ENCODE measurements around the gene NRIP1. TPM values are rescaled to one million over a fixed set of nuclear protein-coding genes. Genes with fewer than 3 reads are reported as not detected.
"Not testable (repeated sequence)": the region's sequence is repeated elsewhere in the genome, so short reads cannot be mapped to it uniquely, and the experiment has no call there.

Gene NRIP1
- total RNA-seq, 4 donors from 2014 or later: 16.1 to 81.9 (median 36.4) TPM

GRCh38 chr21:15034126-15034853, 30.5 kb downstream of the NRIP1 start:
- Histone ChIP-seq H3K27ac (no peak overlapping the region), H3K4me3 (no peak overlapping the region), H3K9me3 (no peaks in the 10 kb centered on the region), H3K27me3 (no peaks in the 10 kb centered on the region), H3K36me3 (no peaks in the 10 kb centered on the region), H3K4me1 (peaks cover 0 to 5% of the 10 kb centered on the region in 2 donors)
- TF ChIP-seq POLR2A (IDR thresholded peaks at IDR 0.05) (no peak), CTCF (IDR thresholded peaks at IDR 0.05) (no peak)
- intact Hi-C loops (cut with DNase I; ENCODE audit: low total_unique reads): no loop called here
- DNase-seq: no peak

DNA sequence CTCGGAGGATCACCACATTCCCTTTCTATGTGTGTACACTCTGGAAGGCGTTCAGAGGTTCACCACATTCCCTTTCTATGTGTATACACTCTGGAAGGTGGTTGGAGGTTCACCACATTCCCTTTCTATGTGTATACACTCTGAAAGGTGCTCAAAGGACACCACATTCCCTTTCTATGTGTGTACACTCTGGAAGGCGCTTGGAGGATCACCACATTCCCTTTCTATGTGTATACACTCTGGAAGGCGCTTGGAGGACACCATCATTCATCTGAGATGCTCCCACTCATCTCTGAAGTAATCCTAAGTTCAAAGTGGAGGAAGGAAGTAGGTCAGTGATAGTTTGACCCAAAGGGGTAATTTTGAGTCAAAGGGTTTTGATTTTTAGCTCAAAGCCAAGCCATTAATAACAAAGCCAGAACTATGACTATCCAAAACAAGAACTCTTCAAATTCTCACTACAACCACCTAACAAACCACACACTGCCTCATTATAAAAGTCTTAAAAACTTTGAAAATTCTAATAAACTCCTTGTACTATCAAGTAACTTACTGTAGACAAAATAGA, 32.9 kb downstream of the NRIP1 start:
- Histone ChIP-seq H3K4me1 (peaks cover 0 to 5% of the 10 kb centered on the region in 2 donors), H3K36me3 (no peaks in the 10 kb centered on the region), H3K27me3 (no peaks in the 10 kb centered on the region), H3K9me3 (no peaks in the 10 kb centered on the region), H3K27ac (no peak overlapping the region), H3K4me3 (no peak overlapping the region)
- TF ChIP-seq CTCF (IDR thresholded peaks at IDR 0.05): no peak
- no peak for TF ChIP-seq POLR2A (IDR thresholded peaks at IDR 0.05)
- intact Hi-C loops (cut with DNase I; ENCODE audit: low total_unique reads): no loop called here
- no peak for DNase-seq

- intact Hi-C loops (cut with DNase I; ENCODE audit: low total_unique reads); H3K4me1 ChIP-seq; H3K27me3 ChIP-seq; DNase-seq; H3K36me3 ChIP-seq; H3K27ac ChIP-seq; H3K9me3 ChIP-seq; H3K4me3 ChIP-seq: not testable (repeated sequence)
Observed at GRCh38 chr21:15031362-15031761, 33.4 kb downstream of the NRIP1 start.

GRCh38 chr21:15030861-15031260, 33.9 kb downstream of the NRIP1 start:
- DNase-seq; H3K27ac ChIP-seq; H3K4me3 ChIP-seq; H3K9me3 ChIP-seq; H3K36me3 ChIP-seq; H3K27me3 ChIP-seq; H3K4me1 ChIP-seq; intact Hi-C loops (cut with DNase I; ENCODE audit: low total_unique reads): not testable (repeated sequence)

- TF ChIP-seq CTCF (IDR thresholded peaks at IDR 0.05): no peak
- TF ChIP-seq POLR2A (IDR thresholded peaks at IDR 0.05): no peak
- Histone ChIP-seq H3K4me3 (no peak overlapping the region), H3K4me1 (peaks cover 0 to 4% of the 10 kb centered on the region in 2 donors), H3K9me3 (no peaks in the 10 kb centered on the region), H3K36me3 (no peaks in the 10 kb centered on the region), H3K27ac (no peak overlapping the region), H3K27me3 (no peaks in the 10 kb centered on the region)
- no peak for DNase-seq
- intact Hi-C loops (cut with DNase I; ENCODE audit: low total_unique reads): no loop called here
Observed at GRCh38 chr21:15029077-15029476, 35.7 kb downstream of the NRIP1 start.

GRCh38 chr21:15028186-15028585, 36.6 kb downstream of the NRIP1 start:
- no peaks in the 10 kb centered on the region for H3K4me1 ChIP-seq
- H3K27me3 ChIP-seq: no peaks in the 10 kb centered on the region
- H3K4me3 ChIP-seq: no peak overlapping the region
- DNase-seq: no peak
- no peak for TF ChIP-seq CTCF (IDR thresholded peaks at IDR 0.05)
- no peak for TF ChIP-seq POLR2A (IDR thresholded peaks at IDR 0.05)
- H3K9me3 ChIP-seq: no peaks in the 10 kb centered on the region
- no peaks in the 10 kb centered on the region for H3K36me3 ChIP-seq
- intact Hi-C loops (cut with DNase I; ENCODE audit: low total_unique reads): no loop called here
- H3K27ac ChIP-seq: no peak overlapping the region

Data from uterus (tissue), 4 donors.